ENCODE measurements around the gene TMEM17.

Gene TMEM17

DNA sequence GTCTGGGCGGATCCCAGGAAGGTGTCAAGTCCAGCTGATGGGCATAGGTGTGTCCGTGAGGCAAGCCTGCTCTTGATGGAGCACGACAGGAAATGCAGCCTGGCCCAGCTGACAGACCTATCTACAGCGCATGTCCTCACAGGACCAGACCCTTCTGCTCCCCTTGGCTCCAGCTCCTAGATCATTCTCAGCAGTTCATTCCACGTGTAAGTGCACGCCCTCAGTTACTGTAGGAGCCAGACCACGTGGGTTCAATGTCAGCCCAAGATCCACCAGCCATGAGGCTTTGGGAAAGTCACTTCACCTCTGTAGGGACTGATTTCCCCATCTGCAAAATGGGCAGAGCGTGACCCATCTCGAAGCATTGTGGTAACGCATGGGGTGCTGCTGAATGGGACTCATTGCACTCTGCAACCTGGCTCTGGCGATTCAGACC lies 47.8 kb downstream of the TMEM17 start:
- no peak for DNase-seq (ENCODE audit: low read depth)
- TF ChIP-seq, protein P1, sequence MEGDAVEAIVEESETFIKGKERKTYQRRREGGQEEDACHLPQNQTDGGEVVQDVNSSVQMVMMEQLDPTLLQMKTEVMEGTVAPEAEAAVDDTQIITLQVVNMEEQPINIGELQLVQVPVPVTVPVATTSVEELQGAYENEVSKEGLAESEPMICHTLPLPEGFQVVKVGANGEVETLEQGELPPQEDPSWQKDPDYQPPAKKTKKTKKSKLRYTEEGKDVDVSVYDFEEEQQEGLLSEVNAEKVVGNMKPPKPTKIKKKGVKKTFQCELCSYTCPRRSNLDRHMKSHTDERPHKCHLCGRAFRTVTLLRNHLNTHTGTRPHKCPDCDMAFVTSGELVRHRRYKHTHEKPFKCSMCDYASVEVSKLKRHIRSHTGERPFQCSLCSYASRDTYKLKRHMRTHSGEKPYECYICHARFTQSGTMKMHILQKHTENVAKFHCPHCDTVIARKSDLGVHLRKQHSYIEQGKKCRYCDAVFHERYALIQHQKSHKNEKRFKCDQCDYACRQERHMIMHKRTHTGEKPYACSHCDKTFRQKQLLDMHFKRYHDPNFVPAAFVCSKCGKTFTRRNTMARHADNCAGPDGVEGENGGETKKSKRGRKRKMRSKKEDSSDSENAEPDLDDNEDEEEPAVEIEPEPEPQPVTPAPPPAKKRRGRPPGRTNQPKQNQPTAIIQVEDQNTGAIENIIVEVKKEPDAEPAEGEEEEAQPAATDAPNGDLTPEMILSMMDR (IDR thresholded peaks at IDR 0.05; ENCODE audit: low read length, missing control alignments): no peak
- no peak overlapping the region for H3K4me3 ChIP-seq (replicated peaks; ENCODE audit: low read depth, low read length)

DNA sequence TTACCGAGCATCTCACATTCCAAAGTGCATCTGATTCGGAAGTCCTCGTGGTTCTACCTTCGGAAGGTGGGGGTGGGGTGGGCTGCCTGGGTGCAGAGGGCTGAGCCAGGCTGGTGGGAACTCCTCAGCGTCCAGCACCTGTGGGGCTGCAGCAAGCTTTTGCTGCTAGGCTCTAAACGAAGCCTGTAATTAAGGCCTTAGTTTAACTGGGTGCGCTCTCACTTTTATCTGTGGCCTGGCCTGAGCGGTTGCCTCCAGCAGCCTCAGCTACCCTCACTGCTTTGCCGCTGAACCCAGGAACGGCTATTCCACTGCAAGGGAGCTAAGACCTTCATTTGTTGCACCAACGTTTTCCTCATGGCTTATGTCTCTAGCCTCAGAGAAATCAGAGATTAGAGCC lies 48.4 kb downstream of the TMEM17 start:
- TF ChIP-seq, protein P1 (IDR thresholded peaks at IDR 0.05; ENCODE audit: low read length, missing control alignments): no peak
- peak overlapping the region; percentile 66 for H3K4me3 ChIP-seq (replicated peaks; ENCODE audit: low read depth, low read length)

DNA sequence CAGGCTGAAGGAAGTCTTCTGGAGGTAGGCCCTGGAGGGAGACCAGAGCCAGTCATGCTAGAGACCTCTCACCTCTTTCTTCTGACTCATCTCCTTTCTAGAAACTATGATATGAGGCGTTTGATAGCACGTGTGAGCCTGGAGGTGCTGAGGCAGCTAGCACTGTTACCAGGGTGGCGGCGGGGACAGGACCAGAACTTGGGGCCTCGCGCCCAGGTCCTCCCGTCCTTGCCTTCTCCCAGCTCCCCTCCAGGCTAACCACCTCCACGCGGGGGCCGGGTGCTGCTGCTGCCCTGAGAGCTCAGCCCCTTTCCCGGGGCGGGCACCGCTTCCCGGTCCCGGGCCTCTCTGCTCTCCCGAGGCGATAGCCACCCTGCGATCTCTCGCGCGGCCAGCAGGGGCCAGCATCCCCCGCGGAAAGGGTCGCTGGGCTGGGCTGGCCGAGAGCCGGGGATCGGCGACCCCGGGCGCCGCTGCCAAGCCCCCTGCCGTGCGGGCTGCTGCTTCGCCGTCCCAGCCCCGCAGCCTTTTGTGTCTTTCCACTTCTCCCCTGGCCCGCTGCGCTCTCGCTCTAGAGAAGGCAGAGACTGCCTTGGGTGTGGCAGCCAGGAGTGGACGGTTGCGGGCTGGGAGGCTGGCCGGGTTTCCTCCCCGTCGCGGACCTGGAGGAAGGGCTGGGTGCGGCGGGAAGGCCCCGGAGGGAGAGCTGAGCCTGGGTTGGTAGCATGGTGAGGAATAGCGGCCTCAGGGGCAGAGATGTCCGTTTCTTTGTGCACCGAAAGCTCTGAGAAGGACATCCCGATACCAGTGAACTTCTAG lies 49.1 kb downstream of the TMEM17 start:
- peak overlapping the region; percentile 66 for H3K4me3 ChIP-seq (replicated peaks; ENCODE audit: low read depth, low read length)
- DNase-seq (ENCODE audit: low read depth): peak; percentile 54
- TF ChIP-seq, protein P1 (IDR thresholded peaks at IDR 0.05; ENCODE audit: low read length, missing control alignments): peak; percentile 56

More for the DNA sequence above, 48.4 kb downstream of the TMEM17 start:
- DNase-seq (ENCODE audit: low read depth): no peak

DNA sequence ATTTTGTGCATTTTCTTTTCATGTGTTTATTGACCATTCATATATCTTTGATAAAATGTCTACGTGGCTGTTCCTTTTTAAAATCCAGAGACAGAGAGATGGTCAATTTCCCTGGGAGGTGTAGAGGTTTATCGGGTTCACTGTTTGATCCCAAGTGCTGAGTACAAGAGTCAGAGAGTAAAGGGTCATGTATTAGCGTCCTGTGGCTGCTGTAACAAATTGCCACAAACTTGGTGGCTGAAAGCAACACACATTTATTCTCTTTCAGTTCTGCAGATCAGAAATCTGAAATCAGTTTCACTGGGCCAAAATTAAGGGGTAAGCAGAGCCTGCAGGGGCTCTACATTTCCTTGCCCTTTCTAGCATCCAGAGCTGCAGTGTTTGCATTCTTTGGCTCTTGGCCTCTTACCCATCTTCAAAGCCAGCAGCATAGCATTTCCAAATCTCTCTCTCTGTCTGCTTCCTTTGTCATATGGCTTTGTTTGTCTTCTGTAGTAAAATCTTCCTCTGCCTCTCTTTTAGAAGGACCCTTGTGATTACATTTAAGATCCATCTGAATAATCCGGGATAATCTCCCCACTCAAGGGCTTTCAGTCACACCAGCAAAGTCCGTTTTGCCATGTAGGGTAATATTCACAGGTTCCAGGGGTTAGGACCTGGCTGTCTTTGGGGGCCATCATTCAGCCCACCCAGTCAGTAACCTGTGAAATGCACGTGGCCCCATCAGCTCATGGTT lies 49.9 kb downstream of the TMEM17 start:
- DNase-seq (ENCODE audit: low read depth): no peak
- TF ChIP-seq, protein P1 (IDR thresholded peaks at IDR 0.05; ENCODE audit: low read length, missing control alignments): no peak
- H3K4me3 ChIP-seq (replicated peaks; ENCODE audit: low read depth, low read length): no peak overlapping the region

DNA sequence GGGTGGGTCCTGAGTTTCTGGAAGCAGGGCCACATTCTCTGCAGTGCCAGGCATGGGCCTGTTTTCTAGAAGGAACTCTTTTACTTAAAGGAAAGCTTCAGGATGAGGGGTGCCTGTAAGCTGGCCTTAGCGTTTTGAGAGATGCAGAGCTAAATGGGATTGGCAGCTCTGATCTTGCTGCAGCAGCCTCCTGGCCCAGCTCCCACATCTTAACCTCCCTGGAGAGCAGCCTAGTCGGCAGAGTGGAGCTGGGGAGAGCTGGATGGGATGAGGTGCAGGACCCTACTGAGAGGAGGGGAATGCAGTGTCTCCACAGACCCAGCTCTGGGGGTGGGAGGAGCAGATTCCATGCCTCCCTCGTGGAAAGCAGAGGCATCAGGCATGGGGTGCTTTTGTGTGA lies 52.0 kb downstream of the TMEM17 start:
- no peak overlapping the region for H3K4me3 ChIP-seq (replicated peaks; ENCODE audit: low read depth, low read length)
- TF ChIP-seq, protein P1 (IDR thresholded peaks at IDR 0.05; ENCODE audit: low read length, missing control alignments): no peak
- DNase-seq (ENCODE audit: low read depth): no peak

DNA sequence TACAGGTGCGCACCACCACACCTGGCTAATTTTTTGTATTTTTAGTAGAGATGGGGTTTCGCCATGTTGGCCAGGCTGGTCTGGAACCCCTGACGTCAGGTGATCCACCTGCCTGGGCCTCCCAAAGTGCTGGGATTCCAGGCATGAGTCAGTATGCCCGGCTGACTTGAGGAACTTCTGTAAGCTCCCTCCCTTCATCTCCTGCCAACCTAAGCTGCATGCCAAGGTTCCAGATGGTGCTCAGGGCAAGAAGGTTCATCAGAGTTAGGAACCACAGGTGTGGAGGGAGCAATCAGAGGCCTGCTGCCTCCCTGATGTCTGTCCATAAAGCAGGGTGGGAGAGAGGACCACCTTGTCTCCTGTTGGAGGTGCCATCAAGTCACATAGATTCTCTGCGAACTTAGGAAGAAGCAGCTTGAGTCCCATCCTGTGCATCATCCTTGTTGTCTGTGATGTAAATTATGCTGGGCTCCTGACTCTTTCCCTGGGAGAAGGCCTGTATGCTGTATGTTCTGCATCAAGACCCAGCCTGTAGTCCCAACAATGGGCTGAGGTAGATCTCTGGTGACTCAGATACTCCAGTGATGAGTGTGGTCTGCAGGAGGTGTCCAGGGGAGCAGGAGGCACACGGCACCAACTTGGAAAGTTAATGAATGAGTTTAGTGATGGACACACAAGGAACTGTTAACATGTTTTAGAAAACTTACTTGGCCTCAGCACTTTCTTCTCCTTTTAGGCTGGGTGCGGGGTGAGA lies 53.1 kb downstream of the TMEM17 start:
- DNase-seq (ENCODE audit: low read depth): no peak
- no peak overlapping the region for H3K4me3 ChIP-seq (replicated peaks; ENCODE audit: low read depth, low read length)
- TF ChIP-seq, protein P1 (IDR thresholded peaks at IDR 0.05; ENCODE audit: low read length, missing control alignments): no peak

All from fibroblast of pulmonary artery (primary cell).